ENCODE measurements around the gene PHACTR1.

DNA sequence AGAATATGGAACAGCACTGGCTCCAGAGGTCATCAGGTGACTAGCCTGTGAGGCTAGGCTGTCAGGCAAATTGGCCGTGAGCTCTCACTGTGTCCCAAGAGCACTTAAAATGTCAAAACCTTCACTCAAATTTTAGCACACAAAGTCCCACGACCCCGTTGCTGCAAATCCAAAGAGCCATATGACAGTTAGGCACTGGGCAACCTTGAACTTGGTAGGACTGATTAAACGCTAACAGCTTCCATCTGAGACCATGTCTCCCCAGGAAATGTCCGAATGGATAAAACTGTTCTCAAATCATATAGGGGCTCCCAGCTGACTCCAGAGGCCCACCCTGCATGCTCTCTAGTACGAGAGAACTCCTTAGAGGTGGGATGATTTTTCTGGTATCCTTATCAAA lies 196.6 kb downstream of the PHACTR1 start:
- no peak for TF ChIP-seq POLR2A (IDR thresholded peaks at IDR 0.05)
- TF ChIP-seq, protein P1, sequence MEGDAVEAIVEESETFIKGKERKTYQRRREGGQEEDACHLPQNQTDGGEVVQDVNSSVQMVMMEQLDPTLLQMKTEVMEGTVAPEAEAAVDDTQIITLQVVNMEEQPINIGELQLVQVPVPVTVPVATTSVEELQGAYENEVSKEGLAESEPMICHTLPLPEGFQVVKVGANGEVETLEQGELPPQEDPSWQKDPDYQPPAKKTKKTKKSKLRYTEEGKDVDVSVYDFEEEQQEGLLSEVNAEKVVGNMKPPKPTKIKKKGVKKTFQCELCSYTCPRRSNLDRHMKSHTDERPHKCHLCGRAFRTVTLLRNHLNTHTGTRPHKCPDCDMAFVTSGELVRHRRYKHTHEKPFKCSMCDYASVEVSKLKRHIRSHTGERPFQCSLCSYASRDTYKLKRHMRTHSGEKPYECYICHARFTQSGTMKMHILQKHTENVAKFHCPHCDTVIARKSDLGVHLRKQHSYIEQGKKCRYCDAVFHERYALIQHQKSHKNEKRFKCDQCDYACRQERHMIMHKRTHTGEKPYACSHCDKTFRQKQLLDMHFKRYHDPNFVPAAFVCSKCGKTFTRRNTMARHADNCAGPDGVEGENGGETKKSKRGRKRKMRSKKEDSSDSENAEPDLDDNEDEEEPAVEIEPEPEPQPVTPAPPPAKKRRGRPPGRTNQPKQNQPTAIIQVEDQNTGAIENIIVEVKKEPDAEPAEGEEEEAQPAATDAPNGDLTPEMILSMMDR (IDR thresholded peaks at IDR 0.05) = no peak
